HL-60 (cell line): Measurements from ENCODE around the gene RPS6KA3.

ENCODE experiments used
- DNase-seq, 2 experiments: peaks; one replicate each; pipeline ENCODE4 v3.0.0-alpha.2; 2010 to 2020; ENCODE audit warnings: low read depth in 1 of 2, low spot score in 1 of 2
- H3K27ac ChIP-seq: fragments of 250-450 bp; sonication (Bioruptor Pico); replicated peaks from 2 replicates; pipeline ENCODE4 v1.5.1; 2020; ENCODE audit warnings: mild to moderate bottlenecking, moderate library complexity
- H3K27me3 ChIP-seq: fragments of 250-450 bp; sonication (Bioruptor Pico); 2 replicates; pipeline ENCODE4 v1.5.1; 2021; ENCODE audit warnings: mild to moderate bottlenecking, moderate library complexity; ENCODE audit not compliant: insufficient read depth, poor library complexity, severe bottlenecking
- H3K4me3 ChIP-seq: replicated peaks from 2 replicates; pipeline ENCODE4 v1.5.1; 2011; ENCODE audit warnings: mild to moderate bottlenecking, control low read depth, low read length; ENCODE audit not compliant: insufficient read depth
- GABPA ChIP-seq: IDR thresholded peaks from 2 replicates; pipeline ENCODE4 v1.6.1; 2012; ENCODE audit warnings: low read depth
- POLR2AphosphoS5 ChIP-seq: IDR thresholded peaks from 2 replicates; pipeline ENCODE4 v1.6.1; 2012; ENCODE audit warnings: low read depth
- SPI1 ChIP-seq: IDR thresholded peaks from 2 replicates; pipeline ENCODE4 v1.6.1; 2012; ENCODE audit warnings: low read depth, mild to moderate bottlenecking, borderline replicate concordance
- TF ChIP-seq, protein P1 (sequence below): IDR thresholded peaks from one replicate; pipeline ENCODE4 v1.5.1; 2011; ENCODE audit warnings: low read length, control low read depth, inconsistent platforms; ENCODE audit not compliant: insufficient read depth
- TF ChIP-seq, protein P2 (sequence below): IDR thresholded peaks from 2 replicates; pipeline ENCODE4 v1.6.1; 2012; ENCODE audit warnings: low read depth; ENCODE audit not compliant: insufficient replicate concordance

Gene RPS6KA3

DNA sequence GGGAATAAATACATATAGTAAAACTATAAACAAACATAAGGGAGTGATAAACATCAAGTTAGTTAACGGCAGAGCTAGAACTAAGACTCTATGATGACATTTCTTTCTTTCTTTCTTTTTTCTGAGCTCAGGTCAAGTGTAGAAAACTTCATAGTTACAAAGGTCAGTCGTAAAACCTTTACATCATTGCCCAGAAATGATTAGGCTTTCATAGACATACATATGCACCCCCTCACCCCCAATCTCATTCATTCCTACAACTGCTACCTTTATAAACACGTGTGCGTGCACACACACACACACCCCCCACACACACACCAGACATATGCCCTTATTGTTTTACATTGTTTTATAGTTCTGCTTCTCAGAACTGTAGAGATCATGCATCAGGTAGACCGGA is 130.8 kb downstream of the RPS6KA3 start:
- Histone ChIP-seq H3K27ac (no peak overlapping the region), H3K4me3 (no peak overlapping the region), H3K27me3 (no peaks in the 10 kb centered on the region)
- DNase-seq = no peak
- TF ChIP-seq SPI1 (no peak), POLR2AphosphoS5 (no peak)
- TF ChIP-seq, protein P1, sequence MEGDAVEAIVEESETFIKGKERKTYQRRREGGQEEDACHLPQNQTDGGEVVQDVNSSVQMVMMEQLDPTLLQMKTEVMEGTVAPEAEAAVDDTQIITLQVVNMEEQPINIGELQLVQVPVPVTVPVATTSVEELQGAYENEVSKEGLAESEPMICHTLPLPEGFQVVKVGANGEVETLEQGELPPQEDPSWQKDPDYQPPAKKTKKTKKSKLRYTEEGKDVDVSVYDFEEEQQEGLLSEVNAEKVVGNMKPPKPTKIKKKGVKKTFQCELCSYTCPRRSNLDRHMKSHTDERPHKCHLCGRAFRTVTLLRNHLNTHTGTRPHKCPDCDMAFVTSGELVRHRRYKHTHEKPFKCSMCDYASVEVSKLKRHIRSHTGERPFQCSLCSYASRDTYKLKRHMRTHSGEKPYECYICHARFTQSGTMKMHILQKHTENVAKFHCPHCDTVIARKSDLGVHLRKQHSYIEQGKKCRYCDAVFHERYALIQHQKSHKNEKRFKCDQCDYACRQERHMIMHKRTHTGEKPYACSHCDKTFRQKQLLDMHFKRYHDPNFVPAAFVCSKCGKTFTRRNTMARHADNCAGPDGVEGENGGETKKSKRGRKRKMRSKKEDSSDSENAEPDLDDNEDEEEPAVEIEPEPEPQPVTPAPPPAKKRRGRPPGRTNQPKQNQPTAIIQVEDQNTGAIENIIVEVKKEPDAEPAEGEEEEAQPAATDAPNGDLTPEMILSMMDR = no peak

DNA sequence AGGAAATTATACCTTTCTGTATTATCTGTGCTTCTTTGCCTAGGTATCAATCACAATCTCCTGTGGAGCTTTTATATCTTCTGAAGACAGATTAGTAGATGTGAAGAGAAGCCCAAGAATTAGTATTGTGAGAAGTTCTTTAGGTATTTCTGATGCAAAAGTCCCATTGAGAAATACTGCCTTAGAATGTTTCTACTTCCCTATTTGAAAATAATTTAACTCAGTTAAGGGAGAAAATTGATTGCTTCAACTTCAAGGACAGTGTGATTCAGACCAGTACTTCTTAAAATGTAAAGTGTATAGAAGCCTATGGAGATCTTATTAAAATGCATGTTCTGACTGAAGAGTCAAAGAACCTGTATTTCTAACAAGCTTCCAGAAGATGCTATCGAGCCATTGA is 134.0 kb downstream of the RPS6KA3 start:
- Histone ChIP-seq H3K4me3 (no peak overlapping the region), H3K27ac (peak overlapping the region; percentile 10; the same call in 1 of the 2 replicates), H3K27me3 (no peaks in the 10 kb centered on the region)
- DNase-seq = no peak
- no peak for TF ChIP-seq GABPA
- TF ChIP-seq, protein P1 = no peak
- peak; percentile 5; the same call in 1 of the 2 replicates for TF ChIP-seq SPI1
- TF ChIP-seq POLR2AphosphoS5 = no peak

DNA sequence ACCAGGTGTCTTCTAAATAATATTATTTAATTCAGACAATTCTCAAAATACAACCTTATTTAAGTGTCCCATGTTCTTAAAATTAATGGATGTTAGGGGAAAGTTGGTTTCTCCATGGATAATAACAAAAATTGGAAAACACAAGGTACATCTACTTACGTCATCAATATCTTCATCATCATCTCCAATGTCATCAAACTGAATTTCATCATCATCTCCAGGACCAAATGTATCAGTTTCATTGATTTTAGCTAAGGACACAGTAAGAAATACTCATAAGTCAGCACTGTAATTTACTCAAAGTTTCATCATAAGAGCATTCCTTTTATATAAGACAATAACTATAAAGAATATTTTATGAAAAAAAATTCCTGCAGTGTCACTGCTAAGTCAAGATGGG is 136.4 kb downstream of the RPS6KA3 start:
- no peak overlapping the region for H3K27ac ChIP-seq
- no peaks in the 10 kb centered on the region for H3K27me3 ChIP-seq
- TF ChIP-seq, protein P2, sequence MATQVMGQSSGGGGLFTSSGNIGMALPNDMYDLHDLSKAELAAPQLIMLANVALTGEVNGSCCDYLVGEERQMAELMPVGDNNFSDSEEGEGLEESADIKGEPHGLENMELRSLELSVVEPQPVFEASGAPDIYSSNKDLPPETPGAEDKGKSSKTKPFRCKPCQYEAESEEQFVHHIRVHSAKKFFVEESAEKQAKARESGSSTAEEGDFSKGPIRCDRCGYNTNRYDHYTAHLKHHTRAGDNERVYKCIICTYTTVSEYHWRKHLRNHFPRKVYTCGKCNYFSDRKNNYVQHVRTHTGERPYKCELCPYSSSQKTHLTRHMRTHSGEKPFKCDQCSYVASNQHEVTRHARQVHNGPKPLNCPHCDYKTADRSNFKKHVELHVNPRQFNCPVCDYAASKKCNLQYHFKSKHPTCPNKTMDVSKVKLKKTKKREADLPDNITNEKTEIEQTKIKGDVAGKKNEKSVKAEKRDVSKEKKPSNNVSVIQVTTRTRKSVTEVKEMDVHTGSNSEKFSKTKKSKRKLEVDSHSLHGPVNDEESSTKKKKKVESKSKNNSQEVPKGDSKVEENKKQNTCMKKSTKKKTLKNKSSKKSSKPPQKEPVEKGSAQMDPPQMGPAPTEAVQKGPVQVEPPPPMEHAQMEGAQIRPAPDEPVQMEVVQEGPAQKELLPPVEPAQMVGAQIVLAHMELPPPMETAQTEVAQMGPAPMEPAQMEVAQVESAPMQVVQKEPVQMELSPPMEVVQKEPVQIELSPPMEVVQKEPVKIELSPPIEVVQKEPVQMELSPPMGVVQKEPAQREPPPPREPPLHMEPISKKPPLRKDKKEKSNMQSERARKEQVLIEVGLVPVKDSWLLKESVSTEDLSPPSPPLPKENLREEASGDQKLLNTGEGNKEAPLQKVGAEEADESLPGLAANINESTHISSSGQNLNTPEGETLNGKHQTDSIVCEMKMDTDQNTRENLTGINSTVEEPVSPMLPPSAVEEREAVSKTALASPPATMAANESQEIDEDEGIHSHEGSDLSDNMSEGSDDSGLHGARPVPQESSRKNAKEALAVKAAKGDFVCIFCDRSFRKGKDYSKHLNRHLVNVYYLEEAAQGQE = no peak
- TF ChIP-seq, protein P1 = no peak
- no peak for TF ChIP-seq POLR2AphosphoS5
- no peak for TF ChIP-seq SPI1
- TF ChIP-seq GABPA = no peak
- H3K4me3 ChIP-seq = no peak overlapping the region
- DNase-seq = no peak

DNA sequence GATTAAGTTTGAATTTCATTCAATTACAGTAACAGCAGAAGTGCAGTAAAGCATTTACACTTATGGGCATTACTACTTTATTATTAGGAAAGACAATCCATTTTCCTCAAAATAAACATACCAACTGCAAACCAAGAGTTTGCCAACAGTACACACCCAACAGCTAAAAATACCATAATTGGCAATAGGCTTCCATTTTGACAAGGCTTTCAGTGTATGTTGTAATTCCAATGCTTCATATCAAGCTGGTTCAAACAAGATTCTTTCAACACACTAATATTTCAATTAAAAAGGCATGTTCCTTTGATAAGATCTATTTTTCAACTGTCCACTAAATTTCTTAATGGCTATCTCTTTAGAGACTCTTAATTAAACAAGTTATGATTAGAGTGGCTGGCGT is 137.2 kb downstream of the RPS6KA3 start:
- DNase-seq = no peak
- Histone ChIP-seq H3K4me3 (no peak overlapping the region), H3K27me3 (no peaks in the 10 kb centered on the region), H3K27ac (no peak overlapping the region)
- TF ChIP-seq SPI1 (no peak), POLR2AphosphoS5 (no peak)
- TF ChIP-seq, protein P2 = no peak
